Ishikawa (cell line): ENCODE data around the gene PRCD.

Experiments used
- CEBPB ChIP-seq: IDR thresholded peaks from 2 replicates; pipeline ENCODE4 v1.6.1; 2012
- CREB1 ChIP-seq: IDR thresholded peaks from 2 replicates; pipeline ENCODE4 v1.6.1; 2012; ENCODE audit warnings: low read depth
- EGR1 ChIP-seq: IDR thresholded peaks from 2 replicates; pipeline ENCODE4 v1.6.1; 2012
- EP300 ChIP-seq: IDR thresholded peaks from 2 replicates; pipeline ENCODE4 v1.6.1; 2012; ENCODE audit warnings: borderline replicate concordance
- FOXM1 ChIP-seq: IDR thresholded peaks from 2 replicates; pipeline ENCODE4 v1.6.1; 2012; ENCODE audit warnings: low read depth, borderline replicate concordance
- NFIC ChIP-seq: IDR thresholded peaks from 2 replicates; pipeline ENCODE4 v1.6.1; 2012
- RAD21 ChIP-seq: IDR thresholded peaks from 2 replicates; pipeline ENCODE4 v1.6.1; 2012; ENCODE audit warnings: low read depth
- TAF1 ChIP-seq: IDR thresholded peaks from 2 replicates; pipeline ENCODE4 v1.6.1; 2012; ENCODE audit warnings: low read depth, mild to moderate bottlenecking
- TCF12 ChIP-seq: IDR thresholded peaks from 2 replicates; pipeline ENCODE4 v1.6.1; 2012; ENCODE audit warnings: low read depth
- TEAD4 ChIP-seq: IDR thresholded peaks from 2 replicates; pipeline ENCODE4 v1.6.1; 2012
- USF1 ChIP-seq: IDR thresholded peaks from 2 replicates; pipeline ENCODE4 v1.6.1; 2012
- YY1 ChIP-seq: IDR thresholded peaks from 2 replicates; pipeline ENCODE4 v1.6.1; 2012; ENCODE audit warnings: low read depth
- ZBTB7A ChIP-seq: IDR thresholded peaks from 2 replicates; pipeline ENCODE4 v1.6.1; 2012; ENCODE audit warnings: low read depth
- TF ChIP-seq, protein P1 (sequence below): IDR thresholded peaks from 2 replicates; pipeline ENCODE4 v1.6.1; 2012
- TF ChIP-seq, protein P2 (sequence below): IDR thresholded peaks from 2 replicates; pipeline ENCODE4 v1.6.1; 2012; ENCODE audit warnings: low read depth, mild to moderate bottlenecking

Gene PRCD

GRCh38 chr17:76578376-76578775, 38.5 kb downstream of the PRCD start:
- TF ChIP-seq TCF12 (no peak), TAF1 (no peak), CREB1 (no peak), RAD21 (no peak), USF1 (no peak), FOXM1 (no peak), NFIC (no peak), ZBTB7A (no peak), TEAD4 (no peak), CEBPB (no peak), YY1 (no peak), EP300 (no peak), EGR1 (no peak)
- TF ChIP-seq, protein P1, sequence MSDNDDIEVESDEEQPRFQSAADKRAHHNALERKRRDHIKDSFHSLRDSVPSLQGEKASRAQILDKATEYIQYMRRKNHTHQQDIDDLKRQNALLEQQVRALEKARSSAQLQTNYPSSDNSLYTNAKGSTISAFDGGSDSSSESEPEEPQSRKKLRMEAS = no peak
- TF ChIP-seq, protein P2, sequence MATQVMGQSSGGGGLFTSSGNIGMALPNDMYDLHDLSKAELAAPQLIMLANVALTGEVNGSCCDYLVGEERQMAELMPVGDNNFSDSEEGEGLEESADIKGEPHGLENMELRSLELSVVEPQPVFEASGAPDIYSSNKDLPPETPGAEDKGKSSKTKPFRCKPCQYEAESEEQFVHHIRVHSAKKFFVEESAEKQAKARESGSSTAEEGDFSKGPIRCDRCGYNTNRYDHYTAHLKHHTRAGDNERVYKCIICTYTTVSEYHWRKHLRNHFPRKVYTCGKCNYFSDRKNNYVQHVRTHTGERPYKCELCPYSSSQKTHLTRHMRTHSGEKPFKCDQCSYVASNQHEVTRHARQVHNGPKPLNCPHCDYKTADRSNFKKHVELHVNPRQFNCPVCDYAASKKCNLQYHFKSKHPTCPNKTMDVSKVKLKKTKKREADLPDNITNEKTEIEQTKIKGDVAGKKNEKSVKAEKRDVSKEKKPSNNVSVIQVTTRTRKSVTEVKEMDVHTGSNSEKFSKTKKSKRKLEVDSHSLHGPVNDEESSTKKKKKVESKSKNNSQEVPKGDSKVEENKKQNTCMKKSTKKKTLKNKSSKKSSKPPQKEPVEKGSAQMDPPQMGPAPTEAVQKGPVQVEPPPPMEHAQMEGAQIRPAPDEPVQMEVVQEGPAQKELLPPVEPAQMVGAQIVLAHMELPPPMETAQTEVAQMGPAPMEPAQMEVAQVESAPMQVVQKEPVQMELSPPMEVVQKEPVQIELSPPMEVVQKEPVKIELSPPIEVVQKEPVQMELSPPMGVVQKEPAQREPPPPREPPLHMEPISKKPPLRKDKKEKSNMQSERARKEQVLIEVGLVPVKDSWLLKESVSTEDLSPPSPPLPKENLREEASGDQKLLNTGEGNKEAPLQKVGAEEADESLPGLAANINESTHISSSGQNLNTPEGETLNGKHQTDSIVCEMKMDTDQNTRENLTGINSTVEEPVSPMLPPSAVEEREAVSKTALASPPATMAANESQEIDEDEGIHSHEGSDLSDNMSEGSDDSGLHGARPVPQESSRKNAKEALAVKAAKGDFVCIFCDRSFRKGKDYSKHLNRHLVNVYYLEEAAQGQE = no peak

- TF ChIP-seq TEAD4 (no peak), CREB1 (no peak), NFIC (no peak)
Measured at GRCh38 chr17:76579281-76579680, 39.4 kb downstream of the PRCD start.

GRCh38 chr17:76581515-76581914, 41.7 kb downstream of the PRCD start:
- TF ChIP-seq FOXM1 = no peak
- no peak for TF ChIP-seq YY1
- TF ChIP-seq CREB1 = no peak
- TF ChIP-seq, protein P1 = no peak
- TF ChIP-seq ZBTB7A = no peak
- no peak for TF ChIP-seq TEAD4
- TF ChIP-seq, protein P2 = no peak
- no peak for TF ChIP-seq NFIC
- TF ChIP-seq EGR1 = no peak
- TF ChIP-seq USF1 = no peak

- TF ChIP-seq, protein P1 = no peak
- TF ChIP-seq CREB1 (no peak), EGR1 (no peak), TEAD4 (no peak), RAD21 (no peak), FOXM1 (no peak), NFIC (no peak), TAF1 (no peak), TCF12 (no peak), USF1 (no peak), ZBTB7A (no peak), CEBPB (no peak), YY1 (no peak)
- TF ChIP-seq, protein P2 = no peak
Measured at GRCh38 chr17:76582660-76583059, 42.8 kb downstream of the PRCD start.
